HL-60 (cell line): ENCODE results near the gene AGBL4.

Source experiments
- DNase-seq, 2 experiments: peaks; one replicate each; pipeline ENCODE4 v3.0.0-alpha.2; 2010 to 2020; ENCODE audit warnings: low read depth in 1 of 2, low spot score in 1 of 2
- H3K27ac ChIP-seq: fragments of 250-450 bp; sonication (Bioruptor Pico); replicated peaks from 2 replicates; pipeline ENCODE4 v1.5.1; 2020; ENCODE audit warnings: mild to moderate bottlenecking, moderate library complexity
- H3K27me3 ChIP-seq: fragments of 250-450 bp; sonication (Bioruptor Pico); 2 replicates; pipeline ENCODE4 v1.5.1; 2021; ENCODE audit warnings: mild to moderate bottlenecking, moderate library complexity; ENCODE audit not compliant: insufficient read depth, poor library complexity, severe bottlenecking
- H3K4me3 ChIP-seq: replicated peaks from 2 replicates; pipeline ENCODE4 v1.5.1; 2011; ENCODE audit warnings: mild to moderate bottlenecking, control low read depth, low read length; ENCODE audit not compliant: insufficient read depth
- GABPA ChIP-seq: IDR thresholded peaks from 2 replicates; pipeline ENCODE4 v1.6.1; 2012; ENCODE audit warnings: low read depth
- POLR2AphosphoS5 ChIP-seq: IDR thresholded peaks from 2 replicates; pipeline ENCODE4 v1.6.1; 2012; ENCODE audit warnings: low read depth
- SPI1 ChIP-seq: IDR thresholded peaks from 2 replicates; pipeline ENCODE4 v1.6.1; 2012; ENCODE audit warnings: low read depth, mild to moderate bottlenecking, borderline replicate concordance
- TF ChIP-seq, protein P1 (sequence below): IDR thresholded peaks from 2 replicates; pipeline ENCODE4 v1.6.1; 2012; ENCODE audit warnings: low read depth; ENCODE audit not compliant: insufficient replicate concordance
- TF ChIP-seq, protein P2 (sequence below): IDR thresholded peaks from one replicate; pipeline ENCODE4 v1.5.1; 2011; ENCODE audit warnings: low read length, control low read depth, inconsistent platforms; ENCODE audit not compliant: insufficient read depth

Gene AGBL4

GRCh38 chr1:48715921-48716320, 1307.8 kb downstream of the AGBL4 start:
- H3K27ac ChIP-seq, result no peak overlapping the region

DNA sequence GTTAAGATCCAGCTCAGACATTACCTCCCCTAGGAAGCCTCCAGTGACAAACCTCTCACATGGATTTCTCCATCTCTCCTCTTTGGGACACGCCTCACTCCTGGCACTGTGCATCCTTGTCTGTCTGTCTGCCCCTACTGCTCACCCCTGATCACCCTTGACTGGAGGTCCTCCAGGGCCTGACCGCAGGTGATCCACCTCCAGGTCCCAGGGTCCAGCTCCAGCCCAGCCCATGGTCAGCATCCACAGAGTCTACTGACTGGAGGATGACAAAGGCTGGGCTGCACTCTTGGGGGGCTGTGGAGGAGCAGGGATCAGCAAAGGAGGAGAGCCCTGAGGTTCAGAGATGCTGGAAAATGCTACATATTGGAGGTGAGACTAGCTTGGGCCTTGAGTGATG, 1312.8 kb downstream of the AGBL4 start:
- Histone ChIP-seq H3K27ac (no peak overlapping the region), H3K27me3 (no peaks in the 10 kb centered on the region), H3K4me3 (no peak overlapping the region)
- DNase-seq, result no peak
- TF ChIP-seq, protein P1, sequence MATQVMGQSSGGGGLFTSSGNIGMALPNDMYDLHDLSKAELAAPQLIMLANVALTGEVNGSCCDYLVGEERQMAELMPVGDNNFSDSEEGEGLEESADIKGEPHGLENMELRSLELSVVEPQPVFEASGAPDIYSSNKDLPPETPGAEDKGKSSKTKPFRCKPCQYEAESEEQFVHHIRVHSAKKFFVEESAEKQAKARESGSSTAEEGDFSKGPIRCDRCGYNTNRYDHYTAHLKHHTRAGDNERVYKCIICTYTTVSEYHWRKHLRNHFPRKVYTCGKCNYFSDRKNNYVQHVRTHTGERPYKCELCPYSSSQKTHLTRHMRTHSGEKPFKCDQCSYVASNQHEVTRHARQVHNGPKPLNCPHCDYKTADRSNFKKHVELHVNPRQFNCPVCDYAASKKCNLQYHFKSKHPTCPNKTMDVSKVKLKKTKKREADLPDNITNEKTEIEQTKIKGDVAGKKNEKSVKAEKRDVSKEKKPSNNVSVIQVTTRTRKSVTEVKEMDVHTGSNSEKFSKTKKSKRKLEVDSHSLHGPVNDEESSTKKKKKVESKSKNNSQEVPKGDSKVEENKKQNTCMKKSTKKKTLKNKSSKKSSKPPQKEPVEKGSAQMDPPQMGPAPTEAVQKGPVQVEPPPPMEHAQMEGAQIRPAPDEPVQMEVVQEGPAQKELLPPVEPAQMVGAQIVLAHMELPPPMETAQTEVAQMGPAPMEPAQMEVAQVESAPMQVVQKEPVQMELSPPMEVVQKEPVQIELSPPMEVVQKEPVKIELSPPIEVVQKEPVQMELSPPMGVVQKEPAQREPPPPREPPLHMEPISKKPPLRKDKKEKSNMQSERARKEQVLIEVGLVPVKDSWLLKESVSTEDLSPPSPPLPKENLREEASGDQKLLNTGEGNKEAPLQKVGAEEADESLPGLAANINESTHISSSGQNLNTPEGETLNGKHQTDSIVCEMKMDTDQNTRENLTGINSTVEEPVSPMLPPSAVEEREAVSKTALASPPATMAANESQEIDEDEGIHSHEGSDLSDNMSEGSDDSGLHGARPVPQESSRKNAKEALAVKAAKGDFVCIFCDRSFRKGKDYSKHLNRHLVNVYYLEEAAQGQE, result no peak
- TF ChIP-seq POLR2AphosphoS5 (no peak), SPI1 (no peak), GABPA (no peak)
- TF ChIP-seq, protein P2, sequence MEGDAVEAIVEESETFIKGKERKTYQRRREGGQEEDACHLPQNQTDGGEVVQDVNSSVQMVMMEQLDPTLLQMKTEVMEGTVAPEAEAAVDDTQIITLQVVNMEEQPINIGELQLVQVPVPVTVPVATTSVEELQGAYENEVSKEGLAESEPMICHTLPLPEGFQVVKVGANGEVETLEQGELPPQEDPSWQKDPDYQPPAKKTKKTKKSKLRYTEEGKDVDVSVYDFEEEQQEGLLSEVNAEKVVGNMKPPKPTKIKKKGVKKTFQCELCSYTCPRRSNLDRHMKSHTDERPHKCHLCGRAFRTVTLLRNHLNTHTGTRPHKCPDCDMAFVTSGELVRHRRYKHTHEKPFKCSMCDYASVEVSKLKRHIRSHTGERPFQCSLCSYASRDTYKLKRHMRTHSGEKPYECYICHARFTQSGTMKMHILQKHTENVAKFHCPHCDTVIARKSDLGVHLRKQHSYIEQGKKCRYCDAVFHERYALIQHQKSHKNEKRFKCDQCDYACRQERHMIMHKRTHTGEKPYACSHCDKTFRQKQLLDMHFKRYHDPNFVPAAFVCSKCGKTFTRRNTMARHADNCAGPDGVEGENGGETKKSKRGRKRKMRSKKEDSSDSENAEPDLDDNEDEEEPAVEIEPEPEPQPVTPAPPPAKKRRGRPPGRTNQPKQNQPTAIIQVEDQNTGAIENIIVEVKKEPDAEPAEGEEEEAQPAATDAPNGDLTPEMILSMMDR, result no peak

More at GRCh38 chr1:48715921-48716320, 1307.8 kb downstream of the AGBL4 start:
- DNase-seq, result no peak
- no peak overlapping the region for H3K4me3 ChIP-seq
- H3K27me3 ChIP-seq, result no peaks in the 10 kb centered on the region
- no peak for TF ChIP-seq GABPA
- TF ChIP-seq, protein P1, result no peak
- TF ChIP-seq, protein P2, result no peak
- TF ChIP-seq POLR2AphosphoS5, result no peak

DNA sequence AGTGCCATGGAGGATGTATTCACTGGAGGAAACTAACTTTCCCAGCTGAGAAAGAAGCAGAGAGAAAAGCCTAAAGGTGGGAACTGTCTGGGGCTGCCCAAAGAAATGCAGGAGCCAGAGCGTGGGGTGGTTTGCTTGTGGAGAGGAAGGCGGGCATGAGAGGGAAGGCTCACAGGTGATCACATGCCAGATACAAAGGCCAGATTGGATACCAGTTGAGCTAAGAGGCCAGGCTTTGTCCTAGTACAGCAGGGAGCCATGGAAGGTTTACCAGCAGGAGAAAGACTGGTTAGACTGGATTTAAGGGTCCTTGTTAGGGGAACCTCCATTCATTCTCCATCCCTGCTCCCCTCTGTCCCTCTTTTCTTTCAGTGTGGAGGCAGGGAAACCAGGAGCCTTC, 1313.4 kb downstream of the AGBL4 start:
- no peak for DNase-seq
- TF ChIP-seq, protein P2, result no peak
- no peak for TF ChIP-seq SPI1
- TF ChIP-seq GABPA, result no peak
- no peak for TF ChIP-seq POLR2AphosphoS5
- TF ChIP-seq, protein P1, result no peak

More for the DNA sequence above, 1313.4 kb downstream of the AGBL4 start:
- Histone ChIP-seq H3K4me3 (no peak overlapping the region), H3K27ac (no peak overlapping the region), H3K27me3 (no peaks in the 10 kb centered on the region)
